ENCODE results near the gene SLC39A5.

GRCh38 chr12:56189099-56189917, 40.5 kb upstream of the SLC39A5 start, which contains the start of gene SMARCC2:
- TF ChIP-seq CTCF (IDR thresholded peaks at IDR 0.05; ENCODE audit: low read length) (peak; percentile 60), EZH2 (optimal IDR thresholded peaks at IDR 0.05; ENCODE audit: low read depth, low read length) (no peak)
